Femur (tissue), 1 donor: Measurements from ENCODE around the gene ADRA2B.
"Not testable (repeated sequence)": the region's sequence is repeated elsewhere in the genome, so short reads cannot be mapped to it uniquely, and the experiment has no call there.

Experiments
- DNase-seq: peaks from one replicate; pipeline ENCODE4 v3.0.0-alpha.2; 2017

The ADRA2B gene

GRCh38 chr2:96085541-96086355 is 30.6 kb downstream of the ADRA2B start:
- no peak for DNase-seq

GRCh38 chr2:96084858-96085518 is 31.4 kb downstream of the ADRA2B start:
- DNase-seq: not testable (repeated sequence)

GRCh38 chr2:96083989-96084857 is 32.1 kb downstream of the ADRA2B start:
- no peak for DNase-seq

GRCh38 chr2:96083064-96083939 is 33.1 kb downstream of the ADRA2B start:
- peak; percentile 16 for DNase-seq

GRCh38 chr2:96082211-96083063 is 33.9 kb downstream of the ADRA2B start:
- DNase-seq: no peak

- DNase-seq: no peak
These were observed 35.3 kb downstream of the ADRA2B start for GRCh38 chr2:96081042-96081441.

GRCh38 chr2:96075199-96075771 is 41.1 kb downstream of the ADRA2B start:
- DNase-seq: no peak

- no peak for DNase-seq
These were observed 42.2 kb downstream of the ADRA2B start for GRCh38 chr2:96074156-96074555.

GRCh38 chr2:96073170-96073775 is 43.1 kb downstream of the ADRA2B start:
- no peak for DNase-seq

- DNase-seq: no peak
These were observed 43.6 kb downstream of the ADRA2B start for GRCh38 chr2:96072746-96073145.

GRCh38 chr2:96071977-96072491 is 44.3 kb downstream of the ADRA2B start:
- DNase-seq: peak; percentile 26

- not testable (repeated sequence) for DNase-seq
These were observed 45.0 kb downstream of the ADRA2B start for GRCh38 chr2:96071087-96071976.

- DNase-seq: not testable (repeated sequence)
These were observed 46.0 kb downstream of the ADRA2B start for GRCh38 chr2:96070351-96070750.

GRCh38 chr2:96069878-96070277 is 46.5 kb downstream of the ADRA2B start:
- not testable (repeated sequence) for DNase-seq

- DNase-seq: not testable (repeated sequence)
These were observed 48.3 kb downstream of the ADRA2B start for GRCh38 chr2:96067902-96068581.

- DNase-seq: not testable (repeated sequence)
These were observed 49.2 kb downstream of the ADRA2B start for GRCh38 chr2:96067098-96067660.

- DNase-seq: not testable (repeated sequence)
These were observed 49.9 kb downstream of the ADRA2B start for GRCh38 chr2:96066511-96066910.

- not testable (repeated sequence) for DNase-seq
These were observed 50.4 kb downstream of the ADRA2B start for GRCh38 chr2:96065954-96066353.
